Uterus (tissue), 4 donors: ENCODE results near the gene MCEE. TPM values are rescaled to one million over a fixed set of nuclear protein-coding genes. Genes with fewer than 3 reads are reported as not detected.
"Not testable (repeated sequence)": the region's sequence is repeated elsewhere in the genome, so short reads cannot be mapped to it uniquely, and the experiment has no call there.

ENCODE experiments used
- DNase-seq, 2 donors: peaks; one replicate each; pipeline ENCODE4 v3.0.0-alpha.2; 2019 to 2020
- H3K27ac ChIP-seq, 2 donors: fragments of 200-600 bp; sonication (generic); 1 replicate in 1 of 2; 2 replicates in 1 of 2; pipeline ENCODE4 v1.5.1; 2016 to 2018
- H3K27me3 ChIP-seq, 2 donors: fragments of 200-600 bp; sonication (generic); one replicate each; pipeline ENCODE4 v1.5.1; 2018 to 2019; ENCODE audit warnings: control low read depth in 1 of 2
- H3K36me3 ChIP-seq, 2 donors: fragments of 200-600 bp; sonication (generic); one replicate each; pipeline ENCODE4 v1.5.1; 2019; ENCODE audit warnings: control low read depth in 1 of 2
- H3K4me1 ChIP-seq, 2 donors: fragments of 200-600 bp; sonication (generic); one replicate each; pipeline ENCODE4 v1.5.1; 2018 to 2019; ENCODE audit warnings: control low read depth in 1 of 2
- H3K4me3 ChIP-seq, 2 donors: fragments of 200-600 bp; sonication (generic); 1 replicate in 1 of 2; 2 replicates in 1 of 2; pipeline ENCODE4 v1.5.1; 2018 to 2019; ENCODE audit warnings: mild to moderate bottlenecking in 1 of 2
- H3K9me3 ChIP-seq, 2 donors: fragments of 200-600 bp; sonication (generic); one replicate each; pipeline ENCODE4 v1.5.1; 2019; ENCODE audit warnings: control low read depth in 1 of 2
- POLR2A ChIP-seq, 2 donors: fragments of 450-650 bp; IDR thresholded peaks; one replicate each; pipeline ENCODE4 v1.6.1; 2016; ENCODE audit warnings: antibody characterized with exemption in 2 of 2, mild to moderate bottlenecking in 1 of 2, moderate library complexity in 1 of 2
- intact Hi-C: fragments of 100-400 bp; cut with DNase I; formaldehyde crosslinking; loops from one replicate; pipeline ENCODE4 v1.15.1; 2023; ENCODE audit warnings: low total_unique reads
- total RNA-seq, 4 donors: library from RNA; depleted of rRNA in 3 of 4; stranded (reverse); fragments of >200 nt in 3 of 4; gene quantifications; one replicate each; pipeline versions ENCODE4 v1.1.0 to v1.2.4, GENCODE V29; 2014 to 2023
- TF ChIP-seq, protein P1 (sequence below), 4 experiments: fragments of 200-600 bp in 2 of 4; fragments of 450-650 bp in 2 of 4; sonication (generic) in 2 of 4; IDR thresholded peaks; one replicate each; pipeline ENCODE4 v1.5.1; 2016 to 2019; ENCODE audit warnings: antibody characterized with exemption in 4 of 4, mild to moderate bottlenecking in 2 of 4, moderate library complexity in 1 of 4
- donor health status: DM: yes; HTN: yes; CAD: no.

The MCEE gene
- total RNA-seq, 4 donors from 2014 or later = 9.5 to 40.0 (median 23.2) TPM; not detected in 1

- intact Hi-C loops = no loop called here
- no peak overlapping the region for H3K27ac ChIP-seq
- H3K36me3 ChIP-seq = no peaks in the 10 kb centered on the region
- DNase-seq = no peak
- peaks cover 6 to 8% of the 10 kb centered on the region in 2 donors for H3K4me1 ChIP-seq
- no peaks in the 10 kb centered on the region for H3K27me3 ChIP-seq
- H3K4me3 ChIP-seq = no peak overlapping the region
- no peaks in the 10 kb centered on the region for H3K9me3 ChIP-seq
- TF ChIP-seq POLR2A (IDR thresholded peaks at IDR 0.05) = no peak
- TF ChIP-seq, protein P1, sequence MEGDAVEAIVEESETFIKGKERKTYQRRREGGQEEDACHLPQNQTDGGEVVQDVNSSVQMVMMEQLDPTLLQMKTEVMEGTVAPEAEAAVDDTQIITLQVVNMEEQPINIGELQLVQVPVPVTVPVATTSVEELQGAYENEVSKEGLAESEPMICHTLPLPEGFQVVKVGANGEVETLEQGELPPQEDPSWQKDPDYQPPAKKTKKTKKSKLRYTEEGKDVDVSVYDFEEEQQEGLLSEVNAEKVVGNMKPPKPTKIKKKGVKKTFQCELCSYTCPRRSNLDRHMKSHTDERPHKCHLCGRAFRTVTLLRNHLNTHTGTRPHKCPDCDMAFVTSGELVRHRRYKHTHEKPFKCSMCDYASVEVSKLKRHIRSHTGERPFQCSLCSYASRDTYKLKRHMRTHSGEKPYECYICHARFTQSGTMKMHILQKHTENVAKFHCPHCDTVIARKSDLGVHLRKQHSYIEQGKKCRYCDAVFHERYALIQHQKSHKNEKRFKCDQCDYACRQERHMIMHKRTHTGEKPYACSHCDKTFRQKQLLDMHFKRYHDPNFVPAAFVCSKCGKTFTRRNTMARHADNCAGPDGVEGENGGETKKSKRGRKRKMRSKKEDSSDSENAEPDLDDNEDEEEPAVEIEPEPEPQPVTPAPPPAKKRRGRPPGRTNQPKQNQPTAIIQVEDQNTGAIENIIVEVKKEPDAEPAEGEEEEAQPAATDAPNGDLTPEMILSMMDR (IDR thresholded peaks at IDR 0.05) = no peak
Observed at GRCh38 chr2:71136174-71136573, 6.1 kb upstream of the MCEE start.

DNA sequence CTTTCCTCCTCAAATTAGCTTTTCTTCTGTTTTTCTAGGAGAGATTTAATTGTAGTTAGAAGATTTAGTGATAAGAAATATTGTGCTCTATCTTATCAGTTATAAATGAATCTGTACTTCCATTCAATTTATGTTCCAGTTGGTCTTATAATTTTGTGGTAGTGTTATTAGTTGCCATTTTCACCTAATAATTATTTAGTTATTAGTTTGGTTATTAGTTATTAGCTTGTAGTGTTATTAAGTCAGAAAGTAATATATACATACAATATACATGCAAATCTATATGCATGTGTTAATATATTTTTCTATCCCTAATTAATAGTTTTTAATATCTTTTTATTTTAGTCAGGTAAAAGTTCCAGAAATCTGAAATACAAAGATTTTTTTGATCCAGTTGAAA lies 3.6 kb upstream of the MCEE start:
- no peak overlapping the region for H3K4me3 ChIP-seq
- no peak for DNase-seq
- intact Hi-C loops = no loop called here
- peaks cover 6 to 11% of the 10 kb centered on the region in 2 donors for H3K4me1 ChIP-seq
- H3K27ac ChIP-seq = no peak overlapping the region
- TF ChIP-seq POLR2A (IDR thresholded peaks at IDR 0.05) = no peak
- TF ChIP-seq, protein P1 (IDR thresholded peaks at IDR 0.05) = no peak
- H3K36me3 ChIP-seq = no peaks in the 10 kb centered on the region
- no peaks in the 10 kb centered on the region for H3K9me3 ChIP-seq
- H3K27me3 ChIP-seq = no peaks in the 10 kb centered on the region

- intact Hi-C loops, H3K27me3 ChIP-seq, H3K9me3 ChIP-seq, DNase-seq, H3K36me3 ChIP-seq: not testable (repeated sequence)
- H3K4me1 ChIP-seq = peaks cover 6 to 11% of the 10 kb centered on the region in 2 donors
- peak overlapping the region; percentile 90 to 99 for H3K4me3 ChIP-seq
- peak overlapping the region in 1 of 2 donors; percentile 93 for H3K27ac ChIP-seq
Observed at GRCh38 chr2:71131387-71132166, 1.5 kb upstream of the MCEE start.

DNA sequence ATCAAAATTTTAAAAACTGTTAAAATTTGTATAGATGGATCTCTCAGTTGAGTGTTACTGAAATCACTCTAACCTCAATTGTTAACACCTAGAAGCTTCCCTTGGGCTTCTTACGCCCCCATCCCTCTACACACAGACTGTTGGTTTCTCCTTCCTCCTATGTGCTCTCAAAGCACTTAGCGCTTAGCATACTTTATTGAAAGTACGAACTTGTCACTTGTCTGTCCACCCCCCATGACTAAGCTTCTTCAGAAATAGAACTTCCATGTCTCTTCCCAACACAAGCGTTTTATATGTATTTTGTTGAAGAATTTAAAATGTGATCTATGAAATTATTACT lies 846 bp upstream of the MCEE start:
- Histone ChIP-seq H3K4me1 (peaks cover 6 to 11% of the 10 kb centered on the region in 2 donors), H3K27me3 (no peaks in the 10 kb centered on the region), H3K36me3 (no peaks in the 10 kb centered on the region), H3K4me3 (peak overlapping the region; percentile 90 to 99), H3K9me3 (no peaks in the 10 kb centered on the region), H3K27ac (peak overlapping the region; percentile 88 to 93)
- TF ChIP-seq, protein P1 (IDR thresholded peaks at IDR 0.05) = no peak
- TF ChIP-seq POLR2A (IDR thresholded peaks at IDR 0.05) = no peak
- intact Hi-C loops = no loop called here
- no peak for DNase-seq

GRCh38 chr2:71129902-71130151 lies 202 bp downstream of the MCEE start:
- no peak for DNase-seq
- Histone ChIP-seq H3K4me3 (peak overlapping the region; percentile 90 to 99), H3K27ac (peak overlapping the region; percentile 88 to 93), H3K27me3 (no peaks in the 10 kb centered on the region), H3K4me1 (peaks cover 6 to 11% of the 10 kb centered on the region in 2 donors), H3K36me3 (no peaks in the 10 kb centered on the region), H3K9me3 (no peaks in the 10 kb centered on the region)
- intact Hi-C loops = loop anchor here (10.0 kb wide), 1 partner anchor 55 kb away; no protein-coding TSS in a partner anchor
- no peak for TF ChIP-seq POLR2A (IDR thresholded peaks at IDR 0.05)
- TF ChIP-seq, protein P1 (IDR thresholded peaks at IDR 0.05) = no peak
